Ramos (cell line): ENCODE data around the gene EFEMP2.

ENCODE experiments used
- in situ Hi-C: fragments of 300-500 bp; cut with MboI; formaldehyde crosslinking; loops from one replicate; pipeline ENCODE4 v1.14.3; 2022; ENCODE audit warnings: low sequenced_read_pairs; ENCODE audit not compliant: unreplicated experiment

EFEMP2 gene

GRCh38 chr11:65872586-65873317 lies at the start of gene EFEMP2:
EFEMP2 (minus strand) TSS chr11:65872800; CDS start chr11:65872354, 446 bp downstream.
- in situ Hi-C loops, result no loop called here

GRCh38 chr11:65921876-65922275 lies 49.3 kb upstream of the EFEMP2 start:
- in situ Hi-C loops, result no loop called here

GRCh38 chr11:65921033-65921555 lies 48.5 kb upstream of the EFEMP2 start:
- in situ Hi-C loops, result no loop called here

- in situ Hi-C loops, result no loop called here
Observed at GRCh38 chr11:65920372-65920802, 47.8 kb upstream of the EFEMP2 start.

- in situ Hi-C loops, result no loop called here
Observed at GRCh38 chr11:65919573-65920371, 47.2 kb upstream of the EFEMP2 start.

- in situ Hi-C loops, result no loop called here
Observed at GRCh38 chr11:65919141-65919572, 46.6 kb upstream of the EFEMP2 start, which contains the start of gene DRAP1. DRAP1 (plus strand) TSS chr11:65919426; CDS start chr11:65919502, 76 bp downstream.

GRCh38 chr11:65918211-65919140 lies 45.9 kb upstream of the EFEMP2 start, which contains the start of gene C11orf68:
C11orf68 (minus strand) TSS chr11:65919062; CDS start chr11:65919031, 31 bp downstream.
- in situ Hi-C loops, result no loop called here

- in situ Hi-C loops, result no loop called here
Observed at GRCh38 chr11:65917434-65918210, 45.0 kb upstream of the EFEMP2 start.

- in situ Hi-C loops, result no loop called here
Observed at GRCh38 chr11:65917077-65917433, 44.5 kb upstream of the EFEMP2 start.

GRCh38 chr11:65916391-65916790 lies 43.8 kb upstream of the EFEMP2 start:
- in situ Hi-C loops, result no loop called here

- in situ Hi-C loops, result no loop called here
Observed at GRCh38 chr11:65915821-65916251, 43.2 kb upstream of the EFEMP2 start.

- in situ Hi-C loops, result no loop called here
Observed at GRCh38 chr11:65915101-65915820, 42.7 kb upstream of the EFEMP2 start.

GRCh38 chr11:65912845-65913244 lies 40.2 kb upstream of the EFEMP2 start:
- in situ Hi-C loops, result no loop called here

- in situ Hi-C loops, result no loop called here
Observed at GRCh38 chr11:65911682-65912568, 39.3 kb upstream of the EFEMP2 start.

GRCh38 chr11:65907878-65908277 lies 35.3 kb upstream of the EFEMP2 start:
- in situ Hi-C loops, result no loop called here

- in situ Hi-C loops, result no loop called here
Observed at GRCh38 chr11:65906602-65907001, 34.0 kb upstream of the EFEMP2 start.

- in situ Hi-C loops, result no loop called here
Observed at GRCh38 chr11:65903715-65904114, 31.1 kb upstream of the EFEMP2 start.

- in situ Hi-C loops, result no loop called here
Observed at GRCh38 chr11:65903068-65903481, 30.5 kb upstream of the EFEMP2 start.
